B cell (primary cell): ENCODE data around the gene PNRC2. TPM values are rescaled to one million over a fixed set of nuclear protein-coding genes. Genes with fewer than 3 reads are reported as not detected.
A peak's percentile ranks its signal among the peaks of the same experiment; 100 is the strongest.

Source experiments
- ATAC-seq: fragments of 200-7000 bp; cut with Tn5 transposase; one replicate; pipeline ENCODE4 v1.10.0; 2021; ENCODE audit warnings: low read depth, mild to moderate bottlenecking, moderate number of reproducible peaks, moderate library complexity
- CTCF ChIA-PET: fragments of 350-600 bp; sonication (Branson Sonifier 250); formaldehyde crosslinking; loops from one replicate; lab custom pipeline; 2021; ENCODE audit warnings: antibody characterized with exemption, inconsistent platforms; lab: Charles Lee
- POLR2A ChIA-PET: fragments of 350-600 bp; sonication (Branson Sonifier 250); formaldehyde crosslinking; loops from one replicate; lab custom pipeline; 2021; ENCODE audit warnings: antibody characterized with exemption; lab: Charles Lee
- DNase-seq: peaks from one replicate; pipeline ENCODE4 v3.0.0; 2013
- H2AFZ ChIP-seq: 2 replicates; pipeline ENCODE4 v1.6.1; 2012; ENCODE audit warnings: mild to moderate bottlenecking, low read depth, low read length; ENCODE audit not compliant: insufficient read depth, poor library complexity, severe bottlenecking
- H3K27ac ChIP-seq, 2 donors: 1 replicate in 1 of 2; 2 replicates in 1 of 2; pipeline ENCODE4 v1.5.1; 2012 to 2013; ENCODE audit warnings: low read length in 2 of 2, mild to moderate bottlenecking in 2 of 2, moderate library complexity in 1 of 2
- H3K27me3 ChIP-seq, 4 experiments: fragments of 200-600 bp in 1 of 4; sonication (generic) in 1 of 4; replicated peaks in 1 of 4; 1 replicate in 2 of 4; 2 replicates in 2 of 4; pipeline versions ENCODE4 v1.6.1 to v1.7.0; 2013 to 2016; ENCODE audit warnings: low read length in 3 of 4, mild to moderate bottlenecking in 2 of 4, mixed read lengths in 1 of 4, moderate library complexity in 1 of 4; ENCODE audit not compliant: insufficient read depth in 4 of 4, control insufficient read depth in 3 of 4; ENCODE audit errors: control extremely low read depth in 1 of 4
- H3K36me3 ChIP-seq, 2 experiments: replicated peaks in 1 of 2; 1 replicate in 1 of 2; 2 replicates in 1 of 2; pipeline versions ENCODE4 v1.6.1 to v1.7.1; 2013; ENCODE audit warnings: low read length in 1 of 2; ENCODE audit not compliant: insufficient read depth in 2 of 2, control insufficient read depth in 1 of 2; ENCODE audit errors: control extremely low read depth in 1 of 2, extremely low read depth in 1 of 2
- H3K4me1 ChIP-seq, 2 donors: fragments of 200-600 bp in 1 of 2; sonication (generic) in 1 of 2; 1 replicate in 1 of 2; 2 replicates in 1 of 2; pipeline versions ENCODE4 v1.5.1 to v1.6.1; 2013 to 2017; ENCODE audit warnings: low read length in 2 of 2; ENCODE audit not compliant: control insufficient read depth in 2 of 2, insufficient read depth in 2 of 2
- H3K4me2 ChIP-seq: replicated peaks from 2 replicates; pipeline ENCODE3; 2012; ENCODE audit warnings: mild to moderate bottlenecking, low read depth, low read length; ENCODE audit not compliant: poor library complexity, severe bottlenecking
- H3K4me3 ChIP-seq, 5 experiments: fragments of 200-600 bp in 1 of 5; sonication (generic) in 1 of 5; 1 replicate in 3 of 5; 2 replicates in 2 of 5; pipeline versions ENCODE4 v1.5.1 to v1.7.0; 2011 to 2016; ENCODE audit warnings: low read length in 4 of 5, mild to moderate bottlenecking in 4 of 5, low read depth in 2 of 5, control low read depth in 1 of 5, moderate library complexity in 1 of 5; ENCODE audit not compliant: insufficient read depth in 1 of 5; ENCODE audit errors: control extremely low read depth in 1 of 5, extremely low read depth in 1 of 5
- H3K79me2 ChIP-seq: fragments of 200-600 bp; sonication (generic); one replicate; pipeline ENCODE4 v1.6.0; 2016; ENCODE audit warnings: low read length; ENCODE audit not compliant: control insufficient read depth, insufficient read depth
- H3K9ac ChIP-seq: fragments of 200-600 bp; sonication (generic); 2 replicates; pipeline ENCODE4 v1.6.1; 2017; ENCODE audit warnings: mild to moderate bottlenecking, low read length, moderate library complexity
- H3K9me3 ChIP-seq, 3 donors: one replicate each; pipeline versions ENCODE4 v1.6.1 to v1.7.1; 2013; ENCODE audit warnings: low read length in 2 of 3; ENCODE audit not compliant: control insufficient read depth in 2 of 3, insufficient read depth in 1 of 3; ENCODE audit errors: control extremely low read depth in 1 of 3
- H4K20me1 ChIP-seq: 2 replicates; pipeline ENCODE4 v1.6.0; 2012; ENCODE audit warnings: mild to moderate bottlenecking, low read length; ENCODE audit not compliant: insufficient read depth, control insufficient read depth, poor library complexity, severe bottlenecking
- H3K27ac Mint-ChIP-seq: one replicate; pipeline ENCODE4 v1.8.0; 2021; ENCODE audit warnings: mixed read lengths
- H3K27me3 Mint-ChIP-seq: one replicate; pipeline ENCODE4 v1.8.0; 2021; ENCODE audit warnings: mixed read lengths
- H3K4me1 Mint-ChIP-seq: one replicate; pipeline ENCODE4 v1.8.0; 2021; ENCODE audit warnings: mixed read lengths
- H3K4me3 Mint-ChIP-seq: one replicate; pipeline ENCODE4 v1.8.0; 2021; ENCODE audit warnings: mixed read lengths
- H3K9me3 Mint-ChIP-seq: one replicate; pipeline ENCODE4 v1.8.0; 2022; ENCODE audit warnings: mixed read lengths; ENCODE audit not compliant: insufficient read depth
- EZH2 ChIP-seq: IDR thresholded peaks from 2 replicates; pipeline ENCODE4 v1.6.1; 2012; ENCODE audit warnings: borderline replicate concordance, low read depth, mild to moderate bottlenecking, moderate library complexity, low read length; ENCODE audit not compliant: insufficient read depth, poor library complexity, severe bottlenecking
- WGBS: methylation state at CpG from one replicate; pipeline ENCODE4 v1.1.5; 2013; ENCODE audit warnings: missing lambda C conversion rate; ENCODE audit not compliant: insufficient coverage; 5-methylcytosine and 5-hydroxymethylcytosine counted together
- intact Hi-C: fragments of 100-400 bp; cut with micrococcal nuclease; formaldehyde crosslinking; loops from one replicate; pipeline ENCODE4 v1.10.0; 2022
- polyA plus RNA-seq: library from polyadenylated mRNA; depleted of rRNA; stranded (reverse); fragments of >200 nt; gene quantifications from 2 replicates; pipeline ENCODE4 v1.2.3, GENCODE V29; 2012
- total RNA-seq, 2 donors: library from RNA; stranded (reverse); fragments of 120-200 nt in 1 of 2; gene quantifications; 1 replicate in 1 of 2; 2 replicates in 1 of 2; pipeline versions ENCODE4 v1.2.3 to v1.2.4, GENCODE V29; 2013 to 2022
- TF ChIP-seq, protein P1 (sequence below): fragments of 200-600 bp; IDR thresholded peaks from one replicate; pipeline ENCODE4 v1.8.0; 2022; ENCODE audit warnings: antibody characterized with exemption, mild to moderate bottlenecking

PNRC2 gene
- total and polyA plus RNA-seq, 2 donors (not counting 1 experiment from before 2014, with no cell fraction given): 89.8 to 174 TPM

- Histone ChIP-seq H3K4me2 (peak overlapping the region; percentile 90), H4K20me1 (peaks cover 62% of the 10 kb centered on the region), H3K27me3 (no peaks in the 10 kb centered on the region), H2AFZ (no peak overlapping the region), H3K27ac (peak overlapping the region in 1 of 2 donors; percentile 5), H3K36me3 (peaks cover 12 to 17% of the 10 kb centered on the region in 2 experiments), H3K4me3 (no peak overlapping the region), H3K9ac (no peak overlapping the region), H3K9me3 (no peaks in the 10 kb centered on the region), H3K4me1 (peaks cover 36 to 41% of the 10 kb centered on the region in 2 donors), H3K79me2 (peaks cover 75% of the 10 kb centered on the region)
- H3K27me3 Mint-ChIP-seq: no peaks in the 10 kb centered on the region
- ATAC-seq (no peak), DNase-seq (no peak)
- POLR2A ChIA-PET: interaction anchor here (0.6 to 1.2 kb wide), 3 partner anchors 15 to 205 kb away, joined by 3 to 7 read pairs (median 4); no protein-coding TSS in a partner anchor
- H3K9me3 Mint-ChIP-seq: no peaks in the 10 kb centered on the region
- intact Hi-C loops: no loop called here
- no peak for TF ChIP-seq EZH2
- peak overlapping the region; percentile 61 for H3K4me3 Mint-ChIP-seq
- WGBS: 63% methylated on average over 1 of the region's 4 CpGs
- peaks cover 63% of the 10 kb centered on the region for H3K4me1 Mint-ChIP-seq
- CTCF ChIA-PET: no interaction called here
- H3K27ac Mint-ChIP-seq: peak overlapping the region; percentile 32
Measured at GRCh38 chr1:23977187-23977853, 17.7 kb downstream of the PNRC2 start.

DNA sequence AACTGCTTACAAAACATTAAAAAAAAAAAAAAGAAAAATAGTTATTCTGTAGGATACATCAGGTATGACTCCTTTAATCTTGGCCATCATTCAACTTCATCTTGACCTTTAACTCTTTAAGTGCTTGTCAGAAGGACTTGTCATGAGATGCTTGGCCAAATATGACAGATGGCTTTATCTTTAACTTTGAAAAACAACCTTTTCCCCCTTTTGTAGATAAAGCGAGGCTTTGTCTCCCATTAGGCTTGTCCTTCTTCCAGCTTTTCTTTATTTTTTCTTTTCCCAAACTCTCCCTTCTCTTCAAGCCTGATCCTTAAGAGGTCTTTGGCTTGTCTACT lies 18.2 kb downstream of the PNRC2 start:
- Mint-ChIP-seq H3K27me3 (no peaks in the 10 kb centered on the region), H3K4me3 (peak overlapping the region; percentile 91), H3K27ac (peak overlapping the region; percentile 34), H3K9me3 (no peaks in the 10 kb centered on the region), H3K4me1 (peaks cover 63% of the 10 kb centered on the region)
- H3K9me3 ChIP-seq: no peaks in the 10 kb centered on the region
- WGBS: no CpG with 5 or more reads among the region's 1 CpG
- H3K4me1 ChIP-seq: peaks cover 36 to 41% of the 10 kb centered on the region in 2 donors
- POLR2A ChIA-PET: interaction anchor here (0.6 kb wide), 1 partner anchor 15 kb away, joined by 7 read pairs; no protein-coding TSS in a partner anchor
- intact Hi-C loops: no loop called here
- H3K4me3 ChIP-seq: no peak overlapping the region
- peak overlapping the region; percentile 90 for H3K4me2 ChIP-seq
- ATAC-seq (no peak), DNase-seq (no peak)
- CTCF ChIA-PET: interaction anchor here (2.7 kb wide), 1 partner anchor 17 kb away, joined by 10 read pairs; the partner anchor contains the start of gene PNRC2
- H3K36me3 ChIP-seq: peaks cover 12 to 16% of the 10 kb centered on the region in 2 experiments
- H3K27me3 ChIP-seq: no peaks in the 10 kb centered on the region
- no peak overlapping the region for H2AFZ ChIP-seq
- H3K27ac ChIP-seq: peak overlapping the region in 1 of 2 donors; percentile 97
- no peak for TF ChIP-seq EZH2
- TF ChIP-seq, protein P1, sequence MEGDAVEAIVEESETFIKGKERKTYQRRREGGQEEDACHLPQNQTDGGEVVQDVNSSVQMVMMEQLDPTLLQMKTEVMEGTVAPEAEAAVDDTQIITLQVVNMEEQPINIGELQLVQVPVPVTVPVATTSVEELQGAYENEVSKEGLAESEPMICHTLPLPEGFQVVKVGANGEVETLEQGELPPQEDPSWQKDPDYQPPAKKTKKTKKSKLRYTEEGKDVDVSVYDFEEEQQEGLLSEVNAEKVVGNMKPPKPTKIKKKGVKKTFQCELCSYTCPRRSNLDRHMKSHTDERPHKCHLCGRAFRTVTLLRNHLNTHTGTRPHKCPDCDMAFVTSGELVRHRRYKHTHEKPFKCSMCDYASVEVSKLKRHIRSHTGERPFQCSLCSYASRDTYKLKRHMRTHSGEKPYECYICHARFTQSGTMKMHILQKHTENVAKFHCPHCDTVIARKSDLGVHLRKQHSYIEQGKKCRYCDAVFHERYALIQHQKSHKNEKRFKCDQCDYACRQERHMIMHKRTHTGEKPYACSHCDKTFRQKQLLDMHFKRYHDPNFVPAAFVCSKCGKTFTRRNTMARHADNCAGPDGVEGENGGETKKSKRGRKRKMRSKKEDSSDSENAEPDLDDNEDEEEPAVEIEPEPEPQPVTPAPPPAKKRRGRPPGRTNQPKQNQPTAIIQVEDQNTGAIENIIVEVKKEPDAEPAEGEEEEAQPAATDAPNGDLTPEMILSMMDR: no peak
- H3K9ac ChIP-seq: no peak overlapping the region
- peaks cover 57% of the 10 kb centered on the region for H4K20me1 ChIP-seq
- H3K79me2 ChIP-seq: peaks cover 71% of the 10 kb centered on the region
